OCI-LY3 (cell line): ENCODE results near the gene RFX7.
A peak's percentile ranks its signal among the peaks of the same experiment; 100 is the strongest.

Experiments
- H2AFZ ChIP-seq: fragments of 200-600, 300-600 bp; shearing (Covaris generic); 2 replicates; pipeline ENCODE4 v1.6.0; 2014; ENCODE audit warnings: antibody characterized with exemption, low read depth, low read length
- H3K27ac ChIP-seq: fragments of 200-600, 300-600 bp; sonication (generic); 2 replicates; pipeline ENCODE4 v1.5.1; 2014; ENCODE audit warnings: mild to moderate bottlenecking, low read length, moderate library complexity, mixed read lengths
- H3K27me3 ChIP-seq: fragments of 200-600, 300-600 bp; sonication (generic); 2 replicates; pipeline ENCODE4 v1.6.1; 2014; ENCODE audit warnings: low read depth, low read length, mixed read lengths
- H3K36me3 ChIP-seq: fragments of 200-600, 300-600 bp; sonication (generic); replicated peaks from 2 replicates; pipeline ENCODE3; 2014; ENCODE audit warnings: low read depth, low read length, mixed read lengths
- H3K4me1 ChIP-seq: fragments of 300-600, 200-600 bp; sonication (generic); 2 replicates; pipeline ENCODE4 v1.6.1; 2014; ENCODE audit warnings: low read length, mixed read lengths
- H3K4me2 ChIP-seq: fragments of 200-600, 300-600 bp; sonication (generic); 2 replicates; pipeline ENCODE4 v1.6.1; 2014; ENCODE audit warnings: low read length, mixed read lengths
- H3K4me3 ChIP-seq: fragments of 300-600, 200-600 bp; sonication (generic); 2 replicates; pipeline ENCODE4 v1.5.1; 2014; ENCODE audit warnings: antibody characterized with exemption, mild to moderate bottlenecking, low read length, moderate library complexity
- H3K79me2 ChIP-seq: fragments of 300-600, 200-600 bp; shearing (Covaris generic); 2 replicates; pipeline ENCODE4 v1.6.1; 2014; ENCODE audit warnings: mild to moderate bottlenecking, low read length, mixed read lengths
- H3K9ac ChIP-seq: fragments of 300-600, 200-600 bp; shearing (Covaris generic); 2 replicates; pipeline ENCODE4 v1.6.0; 2014; ENCODE audit warnings: mild to moderate bottlenecking, low read length, moderate library complexity
- H3K9me3 ChIP-seq: fragments of 200-600, 300-600 bp; shearing (Covaris generic); 2 replicates; pipeline ENCODE4 v1.6.1; 2014; ENCODE audit warnings: low read length, mixed read lengths; ENCODE audit not compliant: insufficient read depth
- H4K20me1 ChIP-seq: fragments of 200-600, 300-600 bp; sonication (generic); 2 replicates; pipeline ENCODE4 v1.6.1; 2016; ENCODE audit warnings: low read length, mixed read lengths; ENCODE audit not compliant: insufficient read depth
- EZH2phosphoT487 ChIP-seq: fragments of 200-600 bp; shearing (Covaris generic); IDR thresholded peaks from 2 replicates; pipeline ENCODE4 v1.6.1; 2018; ENCODE audit warnings: antibody characterized with exemption, mixed run types, low read depth
- TF ChIP-seq, protein P1 (sequence below): fragments of 200-600, 300-600 bp; sonication (generic); IDR thresholded peaks from 2 replicates; pipeline ENCODE4 v1.5.1; 2014; ENCODE audit warnings: antibody characterized with exemption, low read length, low read depth

Gene RFX7

GRCh38 chr15:56042031-56042430 lies 201.6 kb downstream of the RFX7 start:
- TF ChIP-seq, protein P1, sequence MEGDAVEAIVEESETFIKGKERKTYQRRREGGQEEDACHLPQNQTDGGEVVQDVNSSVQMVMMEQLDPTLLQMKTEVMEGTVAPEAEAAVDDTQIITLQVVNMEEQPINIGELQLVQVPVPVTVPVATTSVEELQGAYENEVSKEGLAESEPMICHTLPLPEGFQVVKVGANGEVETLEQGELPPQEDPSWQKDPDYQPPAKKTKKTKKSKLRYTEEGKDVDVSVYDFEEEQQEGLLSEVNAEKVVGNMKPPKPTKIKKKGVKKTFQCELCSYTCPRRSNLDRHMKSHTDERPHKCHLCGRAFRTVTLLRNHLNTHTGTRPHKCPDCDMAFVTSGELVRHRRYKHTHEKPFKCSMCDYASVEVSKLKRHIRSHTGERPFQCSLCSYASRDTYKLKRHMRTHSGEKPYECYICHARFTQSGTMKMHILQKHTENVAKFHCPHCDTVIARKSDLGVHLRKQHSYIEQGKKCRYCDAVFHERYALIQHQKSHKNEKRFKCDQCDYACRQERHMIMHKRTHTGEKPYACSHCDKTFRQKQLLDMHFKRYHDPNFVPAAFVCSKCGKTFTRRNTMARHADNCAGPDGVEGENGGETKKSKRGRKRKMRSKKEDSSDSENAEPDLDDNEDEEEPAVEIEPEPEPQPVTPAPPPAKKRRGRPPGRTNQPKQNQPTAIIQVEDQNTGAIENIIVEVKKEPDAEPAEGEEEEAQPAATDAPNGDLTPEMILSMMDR = no peak
- no peak for TF ChIP-seq EZH2phosphoT487
- H3K4me2 ChIP-seq = no peak overlapping the region
- no peak overlapping the region for H3K9ac ChIP-seq
- no peak overlapping the region for H3K27ac ChIP-seq
- H4K20me1 ChIP-seq = no peaks in the 10 kb centered on the region
- no peak overlapping the region for H2AFZ ChIP-seq
- peaks cover 19% of the 10 kb centered on the region for H3K4me1 ChIP-seq
- no peaks in the 10 kb centered on the region for H3K36me3 ChIP-seq
- H3K9me3 ChIP-seq = no peaks in the 10 kb centered on the region
- no peaks in the 10 kb centered on the region for H3K79me2 ChIP-seq
- H3K27me3 ChIP-seq = peaks cover 2% of the 10 kb centered on the region; the same call in 1 of the 2 replicates
- H3K4me3 ChIP-seq = no peak overlapping the region

- no peak for TF ChIP-seq EZH2phosphoT487
- TF ChIP-seq, protein P1 = no peak
- no peaks in the 10 kb centered on the region for H4K20me1 ChIP-seq
- no peak overlapping the region for H3K4me3 ChIP-seq
- no peak overlapping the region for H2AFZ ChIP-seq
- no peaks in the 10 kb centered on the region for H3K9me3 ChIP-seq
- H3K79me2 ChIP-seq = no peaks in the 10 kb centered on the region
- no peak overlapping the region for H3K9ac ChIP-seq
- H3K36me3 ChIP-seq = no peaks in the 10 kb centered on the region
- peaks cover 19% of the 10 kb centered on the region for H3K4me1 ChIP-seq
- no peak overlapping the region for H3K4me2 ChIP-seq
- H3K27ac ChIP-seq = no peak overlapping the region
- no peaks in the 10 kb centered on the region for H3K27me3 ChIP-seq
Observed at GRCh38 chr15:56040081-56041035, 203.3 kb downstream of the RFX7 start.

DNA sequence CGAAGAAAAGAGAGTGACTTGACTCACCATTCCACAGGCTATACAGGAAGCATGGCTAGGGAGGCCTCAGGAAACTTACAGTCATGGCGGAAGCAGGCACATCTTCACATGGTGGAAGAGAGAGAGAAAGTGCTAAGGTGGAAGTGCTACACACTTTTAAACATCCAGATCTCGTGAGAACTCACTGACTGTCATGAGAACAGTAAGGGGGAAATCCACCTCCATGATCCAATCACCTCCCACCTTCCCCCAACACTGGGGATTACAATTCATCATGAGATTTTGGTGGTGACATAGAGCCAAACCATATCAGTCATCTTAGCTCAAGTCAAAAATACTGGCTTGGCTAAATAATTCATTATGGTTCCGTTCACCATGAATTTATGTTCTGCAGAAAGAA lies 205.0 kb downstream of the RFX7 start:
- Histone ChIP-seq H3K4me1 (peaks cover 19% of the 10 kb centered on the region), H3K4me2 (no peak overlapping the region), H3K27me3 (no peaks in the 10 kb centered on the region), H3K27ac (no peak overlapping the region), H3K9ac (no peak overlapping the region), H3K36me3 (no peaks in the 10 kb centered on the region), H3K9me3 (no peaks in the 10 kb centered on the region), H2AFZ (no peak overlapping the region; the same call in 1 of the 2 replicates), H3K79me2 (no peaks in the 10 kb centered on the region), H3K4me3 (no peak overlapping the region), H4K20me1 (no peaks in the 10 kb centered on the region)
- TF ChIP-seq, protein P1 = no peak
- no peak for TF ChIP-seq EZH2phosphoT487

- no peak for TF ChIP-seq EZH2phosphoT487
- TF ChIP-seq, protein P1 = no peak
- H3K4me1 ChIP-seq = peaks cover 13% of the 10 kb centered on the region
Observed at GRCh38 chr15:56038015-56038414, 205.7 kb downstream of the RFX7 start.

More at GRCh38 chr15:56038015-56038414, 205.7 kb downstream of the RFX7 start:
- Histone ChIP-seq H2AFZ (peak overlapping the region; percentile 49; the same call in 1 of the 2 replicates), H3K79me2 (no peaks in the 10 kb centered on the region), H3K27ac (no peak overlapping the region), H3K27me3 (no peaks in the 10 kb centered on the region), H3K9ac (no peak overlapping the region), H3K36me3 (no peaks in the 10 kb centered on the region), H4K20me1 (no peaks in the 10 kb centered on the region), H3K9me3 (no peaks in the 10 kb centered on the region), H3K4me2 (no peak overlapping the region), H3K4me3 (no peak overlapping the region)
